HPDE6-E6E7 (cell line): ENCODE results near the gene GPR152.
A peak's percentile ranks its signal among the peaks of the same experiment; 100 is the strongest.

Source experiments
- DNase-seq: peaks from one replicate; pipeline ENCODE4 v3.0.0; 2011; ENCODE audit warnings: missing footprints; ENCODE audit errors: extremely low spot score

The GPR152 gene

GRCh38 chr11:67423891-67424613, 28.5 kb downstream of the GPR152 start:
- no peak for DNase-seq

GRCh38 chr11:67423466-67423865, 29.1 kb downstream of the GPR152 start:
- DNase-seq, result no peak

- peak; percentile 90 for DNase-seq
Observed at GRCh38 chr11:67422891-67423290, 29.6 kb downstream of the GPR152 start.

GRCh38 chr11:67421430-67422031, 31.0 kb downstream of the GPR152 start:
- no peak for DNase-seq

- peak; percentile 84 for DNase-seq
Observed at GRCh38 chr11:67420646-67421429, 31.7 kb downstream of the GPR152 start.

- DNase-seq, result no peak
Observed at GRCh38 chr11:67420147-67420645, 32.3 kb downstream of the GPR152 start.

GRCh38 chr11:67419325-67420049, 33.0 kb downstream of the GPR152 start:
- no peak for DNase-seq

GRCh38 chr11:67418476-67419281, 33.9 kb downstream of the GPR152 start:
- no peak for DNase-seq

GRCh38 chr11:67417425-67417824, 35.1 kb downstream of the GPR152 start:
- DNase-seq, result no peak

- no peak for DNase-seq
Observed at GRCh38 chr11:67416416-67417335, 35.9 kb downstream of the GPR152 start.

- no peak for DNase-seq
Observed at GRCh38 chr11:67415501-67416304, 36.8 kb downstream of the GPR152 start, which contains the start of gene CARNS1. CARNS1 (plus strand) TSS chr11:67415678; CDS start chr11:67416200, 522 bp downstream.

GRCh38 chr11:67413266-67413849, 39.2 kb downstream of the GPR152 start:
- DNase-seq, result no peak

- DNase-seq, result no peak
Observed at GRCh38 chr11:67412495-67413179, 39.9 kb downstream of the GPR152 start.

GRCh38 chr11:67411785-67412152, 40.8 kb downstream of the GPR152 start:
- DNase-seq, result no peak

GRCh38 chr11:67410984-67411784, 41.3 kb downstream of the GPR152 start:
- no peak for DNase-seq

GRCh38 chr11:67410369-67410831, 42.1 kb downstream of the GPR152 start:
- DNase-seq, result no peak

- no peak for DNase-seq
Observed at GRCh38 chr11:67409781-67410368, 42.7 kb downstream of the GPR152 start.
